NCI-H2081 (cell line): ENCODE measurements around the gene CSMD2.

Experiments used
- DNase-seq, 2 experiments: peaks; one replicate each; lab custom pipeline; 2025; lab: John Stamatoyannopoulos, UW

The CSMD2 gene

DNA sequence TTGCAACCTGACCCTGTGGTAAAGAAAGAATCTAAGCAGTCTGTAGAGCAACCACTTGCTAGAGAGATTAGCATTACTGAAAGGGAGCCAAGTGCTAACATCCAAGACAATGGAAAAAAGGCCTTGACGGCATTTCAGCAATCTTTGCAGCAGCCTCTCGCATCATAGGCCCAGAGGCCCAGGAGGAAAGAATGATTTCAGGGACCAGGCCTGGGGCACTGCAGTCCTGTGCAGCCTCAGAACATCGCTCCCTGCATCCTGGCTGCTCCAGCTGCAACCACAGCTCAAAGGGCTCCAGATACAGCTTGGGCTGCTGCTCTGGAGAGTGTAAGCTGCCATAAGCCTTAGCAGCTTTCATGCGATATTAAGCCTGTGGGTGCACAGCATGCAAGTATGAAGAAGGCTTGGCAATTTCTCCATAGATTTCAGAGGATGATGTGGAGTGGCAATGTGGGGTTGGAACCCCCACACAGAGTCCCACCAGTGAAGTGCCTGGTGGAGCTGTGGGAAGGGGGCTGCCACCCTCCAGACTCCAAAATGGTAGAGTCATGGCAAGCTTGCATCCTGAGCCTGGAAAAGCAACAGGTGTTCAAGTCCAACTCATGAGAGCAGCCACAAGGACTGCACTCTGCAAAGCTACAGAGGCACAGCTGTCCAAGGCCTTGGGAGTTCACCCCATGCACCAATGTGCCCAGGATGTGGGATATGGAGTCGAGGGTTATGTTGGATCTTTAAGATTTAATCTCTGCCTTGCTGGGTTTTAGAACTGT, 411.8 kb downstream of the CSMD2 start:
- no peak for DNase-seq

DNA sequence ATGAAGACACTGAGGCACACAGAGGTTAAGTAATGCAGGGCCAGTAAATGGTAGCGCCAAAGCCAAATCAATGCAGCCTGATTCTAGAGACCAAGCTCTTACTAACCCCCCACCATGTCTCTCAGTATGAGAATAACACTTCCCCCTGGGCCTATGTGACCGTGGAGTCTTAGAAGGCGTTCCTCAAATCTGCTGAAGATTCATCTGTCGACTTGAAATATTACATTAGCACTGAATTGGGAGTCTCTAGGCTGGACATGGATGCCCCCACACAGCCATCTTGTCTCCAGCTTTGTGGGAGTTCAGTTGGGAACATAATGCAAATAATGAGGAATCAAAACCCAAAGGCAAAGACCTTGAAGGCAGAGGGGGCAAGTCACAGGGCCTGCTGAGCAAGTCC, 419.1 kb downstream of the CSMD2 start:
- DNase-seq, result no peak

DNA sequence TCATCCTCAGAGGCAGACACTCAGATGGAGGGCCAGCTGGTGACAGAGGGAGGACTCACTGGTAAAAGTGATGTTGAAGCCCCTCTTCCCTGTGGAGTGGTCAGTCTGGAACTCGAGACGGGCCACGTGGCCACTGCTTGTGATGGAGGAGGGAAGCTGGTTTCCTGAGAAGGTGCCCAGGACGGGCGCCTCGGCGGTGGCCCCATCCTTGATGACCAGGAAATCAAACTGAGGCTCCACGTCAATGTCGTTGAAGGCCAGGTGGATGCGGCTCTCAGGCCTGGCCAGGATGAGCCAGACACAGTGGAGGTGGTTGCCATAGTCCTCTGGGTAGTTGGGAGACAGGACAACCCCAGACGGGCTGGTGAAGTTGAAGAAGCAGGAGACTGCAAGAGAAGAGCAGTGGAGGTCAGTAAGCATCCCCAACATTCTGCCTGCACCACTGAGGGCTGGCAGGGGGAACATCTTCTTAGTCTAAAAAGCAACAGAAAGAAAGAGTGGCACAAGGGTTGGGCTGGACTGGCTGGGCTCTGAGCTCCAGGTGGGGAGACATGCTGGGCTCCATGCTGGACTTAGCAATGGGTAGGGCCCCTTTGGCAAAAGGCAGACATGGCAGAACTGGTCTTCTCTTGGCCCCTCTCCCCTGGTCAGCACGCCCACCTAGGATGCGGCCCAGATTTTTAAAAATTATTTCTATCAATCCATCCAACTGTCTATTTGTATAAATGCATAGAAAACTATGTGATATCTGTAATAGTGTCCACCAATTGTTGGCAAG, 421.6 kb downstream of the CSMD2 start:
- DNase-seq, result no peak

DNA sequence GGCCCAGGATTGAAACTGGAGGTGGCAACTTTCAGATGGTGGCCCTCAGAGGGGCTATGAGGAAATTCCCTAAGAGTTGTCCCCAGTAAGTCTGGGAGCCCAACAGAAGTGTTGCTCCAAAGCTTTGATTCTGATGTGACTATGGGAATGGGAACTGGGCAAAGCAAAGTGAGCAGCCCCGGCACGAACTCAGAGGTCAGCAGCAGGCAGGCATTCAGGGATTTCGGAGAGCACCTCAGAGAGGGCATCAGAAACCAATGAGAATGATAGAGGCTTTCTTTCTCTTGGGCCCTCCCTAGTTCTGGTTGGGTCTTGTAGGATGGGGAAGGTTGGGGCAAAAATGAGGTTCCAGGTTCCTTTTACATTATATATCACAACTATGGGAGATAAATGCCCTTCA, 422.4 kb downstream of the CSMD2 start:
- no peak for DNase-seq

DNA sequence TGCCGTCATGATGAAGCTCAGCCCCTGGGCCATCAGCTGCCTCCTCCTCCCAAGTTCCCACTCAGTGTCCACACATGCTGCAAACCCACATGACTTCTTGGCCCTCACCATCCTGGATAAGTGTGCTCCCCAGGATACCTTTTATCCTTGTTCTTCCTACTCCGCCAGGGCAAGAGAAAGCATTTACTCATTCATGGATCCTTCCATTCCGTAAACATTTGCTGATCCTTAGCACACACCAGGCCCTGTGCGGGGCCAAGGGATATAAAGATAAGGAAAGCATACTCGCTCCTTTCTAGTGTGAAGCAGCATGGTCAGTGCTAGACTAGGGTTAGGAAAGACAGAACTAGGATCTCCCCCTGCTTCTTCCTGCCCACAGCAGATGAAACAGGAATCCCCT, 423.3 kb downstream of the CSMD2 start:
- no peak for DNase-seq

DNA sequence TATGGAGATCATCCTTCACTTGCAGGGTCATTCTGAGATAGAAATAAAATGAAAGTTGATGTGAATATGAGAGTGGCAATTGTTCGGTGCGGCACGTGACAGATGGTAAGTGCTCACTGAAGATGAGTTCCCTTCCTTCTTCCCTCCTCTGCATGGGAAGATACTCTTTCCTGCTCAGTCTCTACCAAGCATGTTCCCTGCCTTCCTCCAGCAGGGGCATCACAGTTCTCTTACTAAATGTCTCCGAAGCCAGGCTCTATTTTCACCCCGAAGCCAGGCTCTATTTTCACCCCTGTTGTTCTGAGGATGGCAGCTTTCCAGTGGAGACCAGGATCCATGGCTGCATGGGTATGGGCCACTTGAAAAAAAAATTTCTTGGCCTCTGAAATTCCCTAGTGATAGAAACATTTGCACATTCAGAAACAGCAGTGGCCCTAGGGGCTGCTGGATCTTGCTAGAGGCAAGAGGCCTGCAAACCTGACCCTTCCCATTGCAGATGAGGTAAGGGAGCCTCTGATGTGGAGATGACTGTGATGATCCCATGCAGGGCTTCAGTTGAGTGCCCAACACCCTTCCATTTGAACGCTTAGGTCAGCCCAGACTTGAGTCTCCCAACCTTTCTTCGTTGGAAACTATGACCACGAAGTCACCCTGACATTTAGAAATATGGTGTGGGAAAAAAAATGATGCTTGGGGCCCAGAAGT, 424.8 kb downstream of the CSMD2 start:
- no peak for DNase-seq

DNA sequence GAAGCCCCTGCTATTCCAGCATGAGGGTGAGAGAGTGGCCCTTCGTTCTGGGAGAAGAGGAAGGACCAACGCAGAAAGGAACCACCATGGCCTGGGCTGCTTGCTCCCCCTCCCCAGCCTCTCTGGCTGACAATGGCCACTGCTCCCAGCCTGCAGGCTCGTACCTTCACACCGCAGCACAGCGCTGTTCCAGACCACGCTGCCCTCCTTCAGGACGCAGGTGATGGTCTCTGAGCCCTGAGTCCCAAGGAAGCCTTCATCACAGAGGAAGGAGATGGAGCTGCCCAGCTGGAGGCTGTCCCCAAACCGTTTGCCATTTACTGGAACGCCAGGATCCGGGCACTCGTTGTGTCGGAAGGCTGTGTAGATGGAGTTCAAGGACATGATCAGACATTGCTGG, 426.1 kb downstream of the CSMD2 start:
- DNase-seq, result no peak

DNA sequence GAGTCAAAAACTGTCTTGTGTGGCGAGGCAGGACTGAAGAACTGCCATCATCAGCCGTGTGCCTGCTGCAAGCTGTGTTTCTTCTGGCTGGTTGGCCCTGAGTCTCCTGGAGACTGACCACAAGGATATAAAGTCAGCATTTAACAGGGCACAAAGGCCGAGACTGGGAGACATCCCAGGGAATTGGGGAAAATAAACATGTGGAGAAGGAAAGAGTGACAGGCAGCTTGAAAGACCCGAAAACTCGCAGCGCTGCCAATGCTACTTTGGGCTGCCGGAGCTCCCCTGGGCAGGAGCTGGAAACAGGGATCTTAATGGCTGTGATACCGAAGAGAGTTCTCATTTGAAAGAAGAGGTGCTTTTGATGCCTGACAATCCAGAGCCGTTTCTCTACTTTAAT, 426.5 kb downstream of the CSMD2 start:
- DNase-seq, result no peak

DNA sequence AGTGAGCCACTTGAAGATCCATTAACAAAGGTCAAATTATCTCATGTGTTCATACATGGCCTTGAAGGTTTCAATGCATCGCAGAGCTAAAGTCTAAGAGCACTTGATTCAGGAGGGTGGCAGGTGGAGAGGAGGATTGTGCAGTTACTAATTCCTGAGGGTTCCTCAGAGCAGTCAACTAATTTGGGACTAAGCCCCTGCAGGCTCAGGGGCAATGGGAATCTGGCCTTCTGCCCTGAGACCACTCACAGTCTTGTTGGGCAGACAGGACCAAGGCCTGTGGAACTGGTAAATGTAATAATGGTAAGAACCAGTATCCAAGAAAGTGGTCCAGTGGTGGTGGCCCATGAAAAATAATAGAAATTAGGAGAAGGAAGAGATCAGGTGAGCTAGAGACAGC, 428.5 kb downstream of the CSMD2 start:
- DNase-seq, result no peak

DNA sequence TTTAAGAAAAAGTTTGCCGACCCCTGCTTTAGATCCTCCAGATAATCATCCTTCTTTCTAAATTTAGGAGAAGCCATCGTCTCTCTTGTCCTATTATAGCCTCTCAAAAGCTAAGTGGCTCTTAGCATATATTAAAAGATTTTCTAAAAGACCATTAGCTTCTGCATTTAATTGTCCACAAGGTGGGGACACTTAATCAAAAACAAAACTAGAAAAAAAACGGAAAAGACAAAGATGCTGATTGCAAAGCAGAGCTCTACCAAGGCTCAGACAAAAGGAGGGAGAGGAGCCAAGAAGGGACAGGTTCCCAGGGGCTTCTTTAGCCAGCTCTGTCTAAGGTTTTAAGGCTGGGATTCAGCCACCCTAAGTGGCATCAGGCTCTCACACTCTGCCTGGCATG, 429.4 kb downstream of the CSMD2 start:
- peak; percentile 8 to 19 for DNase-seq

DNA sequence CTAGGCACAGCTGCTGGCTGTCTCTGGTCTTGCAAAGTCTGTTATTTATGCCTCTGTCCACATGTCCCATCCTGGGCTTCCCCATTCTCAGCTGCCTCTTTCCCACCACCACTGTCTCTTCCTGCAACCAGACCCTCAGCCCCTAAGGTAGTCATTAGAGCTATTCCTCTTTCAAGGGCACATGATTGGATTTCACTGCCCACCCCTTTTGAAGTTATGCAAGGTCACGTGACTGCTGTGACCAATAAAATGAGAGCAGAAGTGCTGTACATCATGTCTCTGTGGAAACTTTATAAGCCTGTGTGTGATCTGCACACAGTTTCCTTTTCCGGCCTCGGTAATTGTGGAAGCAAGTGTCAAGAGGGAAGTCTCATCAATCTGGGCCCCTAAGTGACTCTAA, 437.7 kb downstream of the CSMD2 start:
- DNase-seq, result no peak

DNA sequence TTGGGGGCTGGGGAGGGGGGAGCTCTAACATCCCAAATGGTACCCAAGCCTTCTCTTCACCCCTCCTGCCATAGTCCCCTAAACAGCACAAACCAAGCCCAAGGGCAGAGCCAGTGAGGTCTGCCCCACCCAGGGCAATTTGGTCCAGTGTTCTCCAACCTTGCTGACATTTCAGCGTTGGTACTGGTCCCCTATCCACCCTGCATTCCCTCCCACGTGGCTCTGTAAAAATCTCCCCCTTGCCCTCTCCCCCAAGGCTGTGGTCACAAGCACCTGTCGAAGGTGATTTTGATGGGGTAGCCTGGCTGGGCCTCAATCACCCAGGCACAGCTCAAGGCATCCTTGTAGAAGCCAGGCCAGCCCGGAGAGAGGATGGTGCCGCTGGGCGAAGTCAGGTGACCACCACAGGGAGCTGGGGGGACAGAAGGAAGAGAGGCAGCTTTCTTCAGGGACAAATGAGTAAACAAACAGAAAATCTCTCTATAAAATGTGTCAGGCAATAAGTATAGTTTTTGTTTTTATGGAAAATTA, 438.7 kb downstream of the CSMD2 start:
- no peak for DNase-seq

DNA sequence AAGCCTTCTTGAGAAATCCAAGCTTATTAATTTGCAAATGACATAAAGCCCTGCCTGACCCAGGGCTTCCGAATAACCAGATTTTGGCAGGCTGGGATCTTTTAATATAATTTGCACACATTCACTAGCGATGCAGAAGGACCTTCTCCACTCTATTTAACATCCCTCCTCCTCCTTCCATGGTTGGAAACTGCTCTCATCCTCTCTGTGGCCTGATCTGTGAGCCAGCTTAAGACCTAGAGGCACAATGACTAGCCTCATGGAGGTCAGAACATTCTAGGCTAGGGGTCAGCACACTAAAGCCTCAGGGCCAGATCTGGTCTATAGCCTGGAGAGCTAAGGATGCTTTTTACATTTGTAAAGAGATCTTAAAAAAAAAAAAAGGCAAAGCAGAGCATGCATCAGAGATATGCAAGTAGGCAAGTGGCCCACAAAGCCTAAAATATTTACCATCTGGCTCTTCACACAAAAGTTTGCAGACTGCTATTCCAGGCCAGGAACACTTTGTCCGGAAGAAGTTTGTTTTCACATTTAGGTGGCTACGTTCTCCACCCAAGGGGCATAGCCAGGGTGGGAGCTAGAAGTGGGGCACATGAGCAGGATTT, 439.4 kb downstream of the CSMD2 start:
- DNase-seq, result no peak

DNA sequence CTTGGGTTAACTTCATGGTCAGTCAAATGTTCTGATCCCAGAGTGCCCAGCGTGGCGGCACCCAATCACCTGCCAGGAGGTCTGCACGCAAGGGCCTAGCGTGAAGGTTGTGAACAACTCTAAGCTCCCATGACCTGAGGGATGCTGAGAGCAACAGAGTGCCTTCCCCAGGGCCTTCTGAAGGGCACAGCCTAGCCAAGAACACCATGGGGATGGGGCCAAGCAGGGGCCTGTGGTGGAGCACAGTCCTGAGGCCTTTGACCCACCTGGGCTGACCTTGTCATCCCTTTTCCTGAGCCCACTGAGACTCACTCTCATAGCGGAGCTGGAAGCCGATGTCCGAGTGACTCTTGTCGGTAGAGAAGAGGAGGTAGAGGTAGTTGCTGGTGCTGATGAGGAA, 440.0 kb downstream of the CSMD2 start:
- DNase-seq, result no peak

DNA sequence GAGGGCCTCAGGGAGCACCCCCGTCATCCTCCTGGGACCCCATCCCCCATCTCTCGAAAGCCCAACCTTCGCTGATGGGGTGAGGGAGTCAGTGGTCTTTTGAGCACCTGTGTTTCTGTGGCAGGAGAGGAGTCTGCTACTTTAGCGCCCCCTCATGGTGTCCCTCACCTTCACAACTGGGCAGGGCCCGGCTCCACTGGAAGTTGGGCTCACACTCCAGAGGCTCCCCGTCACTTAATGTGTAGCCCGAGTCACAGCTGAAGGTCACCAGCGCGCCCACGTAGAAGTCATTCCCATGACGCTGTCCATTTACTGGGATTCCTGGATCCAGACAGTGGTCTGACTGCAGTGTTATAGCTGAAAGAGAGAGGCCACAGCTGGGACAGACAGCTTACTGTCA, 440.7 kb downstream of the CSMD2 start:
- DNase-seq, result no peak

DNA sequence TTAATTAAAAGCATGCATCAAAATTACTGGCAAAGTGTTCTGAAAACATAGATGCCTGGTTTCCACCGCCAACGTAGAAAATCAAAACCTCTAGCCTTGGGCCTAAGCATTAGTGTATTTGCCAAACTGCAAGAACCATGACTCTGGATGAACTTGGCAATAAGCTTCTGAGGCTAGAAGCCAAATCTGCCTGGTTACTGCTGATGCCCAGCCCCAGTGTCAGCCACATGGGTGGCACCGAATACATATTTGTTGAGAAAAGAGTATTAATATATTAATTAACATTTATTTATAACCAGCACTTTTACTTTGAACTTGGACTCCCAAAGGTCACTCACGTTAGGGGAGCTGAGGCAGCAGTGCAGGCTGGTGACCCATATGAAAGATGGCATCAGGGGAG, 441.8 kb downstream of the CSMD2 start:
- no peak for DNase-seq

DNA sequence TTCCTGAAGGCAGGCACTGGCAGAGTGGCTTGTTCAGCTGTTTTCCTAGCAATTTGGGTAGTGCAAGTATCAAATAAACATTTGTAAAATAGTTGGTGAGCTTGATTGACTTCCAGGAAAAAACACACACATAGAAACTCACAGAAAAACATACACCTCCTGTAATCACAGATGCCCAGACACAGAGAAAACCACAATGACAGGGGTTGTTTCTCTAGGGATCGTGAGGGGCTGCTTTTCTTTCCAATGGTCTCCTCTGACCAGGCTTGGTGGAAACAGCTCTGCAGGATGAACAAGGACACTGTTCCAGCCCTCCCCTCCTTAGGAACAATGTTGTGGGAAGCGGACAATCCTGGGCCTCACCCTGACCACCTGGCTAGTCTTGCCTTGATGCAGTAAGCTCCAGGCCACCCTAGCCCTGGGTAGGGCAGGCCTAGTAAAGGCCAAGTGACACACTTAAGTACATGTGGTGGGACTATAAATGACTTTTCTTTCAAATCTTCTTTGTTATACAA, 443.7 kb downstream of the CSMD2 start:
- DNase-seq, result no peak

DNA sequence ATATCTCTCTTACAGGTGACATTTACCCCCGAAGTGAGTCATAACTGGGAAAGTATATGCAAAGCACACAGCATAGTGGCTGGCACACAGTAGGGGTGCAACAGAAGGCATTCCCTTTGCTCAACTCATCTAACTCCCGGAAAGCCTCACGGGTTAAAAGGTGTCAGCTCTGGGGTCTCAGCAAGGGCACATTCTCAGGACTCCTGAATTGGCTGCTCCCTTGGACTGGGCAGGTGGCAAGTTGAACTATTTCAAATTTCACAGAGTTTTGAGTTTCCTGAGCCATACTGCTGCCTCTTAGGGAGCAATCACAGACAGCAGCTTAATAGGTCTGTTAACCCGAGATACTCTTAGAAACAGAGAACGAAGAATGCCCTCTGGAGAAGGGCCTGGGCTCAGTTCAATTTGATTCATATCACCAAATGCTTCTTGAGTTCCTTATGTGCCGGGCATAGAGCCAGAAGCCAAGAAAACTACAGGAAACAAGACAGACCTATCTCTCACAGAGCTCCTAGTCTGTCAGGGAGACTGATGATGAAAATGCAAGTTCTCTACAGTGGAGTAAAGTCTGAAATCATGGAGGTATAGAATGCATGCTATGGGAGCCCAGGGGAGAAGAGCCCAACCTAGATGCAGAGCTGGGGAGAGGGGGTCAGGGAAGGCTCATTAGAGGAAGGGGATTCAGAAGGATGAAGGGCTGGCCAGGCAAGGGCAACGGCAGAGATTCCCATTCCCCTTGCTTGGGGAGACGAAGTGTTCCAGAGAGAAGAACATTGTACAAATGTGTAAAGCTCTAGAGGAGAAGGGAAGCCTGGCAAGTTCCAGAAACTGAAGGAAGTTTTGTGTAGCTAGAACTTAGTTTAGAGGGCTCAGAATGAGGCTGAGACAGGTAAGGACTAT, 445.0 kb downstream of the CSMD2 start:
- DNase-seq, result no peak

DNA sequence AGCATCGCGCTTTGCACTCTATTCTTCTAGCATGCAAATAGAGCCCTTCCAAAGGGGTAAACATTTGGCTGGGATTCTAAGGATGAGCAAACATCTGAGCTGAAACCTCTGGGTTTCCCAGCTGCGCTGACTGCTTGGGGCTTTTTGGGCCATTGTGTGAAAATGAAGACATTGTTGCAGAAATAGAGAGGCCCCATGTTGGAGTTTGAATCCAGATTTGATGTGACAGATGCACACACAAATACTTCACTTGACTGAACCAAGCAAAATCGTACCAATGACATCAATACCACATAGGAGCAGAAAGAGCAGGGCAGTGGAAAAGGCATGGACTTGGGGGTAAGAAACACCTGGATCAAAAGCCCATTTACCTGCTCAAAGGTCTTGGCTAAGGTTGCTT, 445.7 kb downstream of the CSMD2 start:
- DNase-seq, result no peak

DNA sequence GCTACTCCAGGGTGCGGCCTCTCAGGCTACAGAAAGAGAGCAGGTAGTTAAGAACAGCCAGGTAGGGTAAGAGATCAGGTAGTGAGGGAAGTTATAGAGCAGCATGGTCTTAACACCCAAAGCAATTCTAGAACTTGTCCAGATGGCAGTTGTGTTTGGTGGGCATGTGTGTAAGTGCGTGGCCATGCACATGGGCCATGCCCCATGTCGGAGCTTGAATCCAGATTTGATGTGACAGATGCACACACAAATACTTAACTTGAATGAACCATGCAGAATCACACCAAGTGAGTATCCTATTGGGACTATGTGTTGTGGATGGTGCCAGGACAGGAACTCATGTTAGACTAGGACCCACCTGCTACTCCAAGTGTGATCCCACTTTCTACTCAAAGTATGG, 446.8 kb downstream of the CSMD2 start:
- no peak for DNase-seq
